B cell (primary cell): ENCODE measurements around the gene SYT14. TPM values are rescaled to one million over a fixed set of nuclear protein-coding genes. Genes with fewer than 3 reads are reported as not detected.

Experiments used
- ATAC-seq: fragments of 200-7000 bp; cut with Tn5 transposase; one replicate; pipeline ENCODE4 v1.10.0; 2021; ENCODE audit warnings: low read depth, mild to moderate bottlenecking, moderate number of reproducible peaks, moderate library complexity
- CTCF ChIA-PET: fragments of 350-600 bp; sonication (Branson Sonifier 250); formaldehyde crosslinking; loops from one replicate; lab custom pipeline; 2021; ENCODE audit warnings: antibody characterized with exemption, inconsistent platforms; lab: Charles Lee
- POLR2A ChIA-PET: fragments of 350-600 bp; sonication (Branson Sonifier 250); formaldehyde crosslinking; loops from one replicate; lab custom pipeline; 2021; ENCODE audit warnings: antibody characterized with exemption; lab: Charles Lee
- DNase-seq: peaks from one replicate; pipeline ENCODE4 v3.0.0; 2013
- H2AFZ ChIP-seq: 2 replicates; pipeline ENCODE4 v1.6.1; 2012; ENCODE audit warnings: mild to moderate bottlenecking, low read depth, low read length; ENCODE audit not compliant: insufficient read depth, poor library complexity, severe bottlenecking
- H3K27ac ChIP-seq, 2 donors: 1 replicate in 1 of 2; 2 replicates in 1 of 2; pipeline ENCODE4 v1.5.1; 2012 to 2013; ENCODE audit warnings: low read length in 2 of 2, mild to moderate bottlenecking in 2 of 2, moderate library complexity in 1 of 2
- H3K27me3 ChIP-seq, 4 experiments: fragments of 200-600 bp in 1 of 4; sonication (generic) in 1 of 4; replicated peaks in 1 of 4; 1 replicate in 2 of 4; 2 replicates in 2 of 4; pipeline versions ENCODE4 v1.6.1 to v1.7.0; 2013 to 2016; ENCODE audit warnings: low read length in 3 of 4, mild to moderate bottlenecking in 2 of 4, mixed read lengths in 1 of 4, moderate library complexity in 1 of 4; ENCODE audit not compliant: insufficient read depth in 4 of 4, control insufficient read depth in 3 of 4; ENCODE audit errors: control extremely low read depth in 1 of 4
- H3K36me3 ChIP-seq, 2 experiments: replicated peaks in 1 of 2; 1 replicate in 1 of 2; 2 replicates in 1 of 2; pipeline versions ENCODE4 v1.6.1 to v1.7.1; 2013; ENCODE audit warnings: low read length in 1 of 2; ENCODE audit not compliant: insufficient read depth in 2 of 2, control insufficient read depth in 1 of 2; ENCODE audit errors: control extremely low read depth in 1 of 2, extremely low read depth in 1 of 2
- H3K4me1 ChIP-seq, 2 donors: fragments of 200-600 bp in 1 of 2; sonication (generic) in 1 of 2; 1 replicate in 1 of 2; 2 replicates in 1 of 2; pipeline versions ENCODE4 v1.5.1 to v1.6.1; 2013 to 2017; ENCODE audit warnings: low read length in 2 of 2; ENCODE audit not compliant: control insufficient read depth in 2 of 2, insufficient read depth in 2 of 2
- H3K4me2 ChIP-seq: replicated peaks from 2 replicates; pipeline ENCODE3; 2012; ENCODE audit warnings: mild to moderate bottlenecking, low read depth, low read length; ENCODE audit not compliant: poor library complexity, severe bottlenecking
- H3K4me3 ChIP-seq, 5 experiments: fragments of 200-600 bp in 1 of 5; sonication (generic) in 1 of 5; 1 replicate in 3 of 5; 2 replicates in 2 of 5; pipeline versions ENCODE4 v1.5.1 to v1.7.0; 2011 to 2016; ENCODE audit warnings: low read length in 4 of 5, mild to moderate bottlenecking in 4 of 5, low read depth in 2 of 5, control low read depth in 1 of 5, moderate library complexity in 1 of 5; ENCODE audit not compliant: insufficient read depth in 1 of 5; ENCODE audit errors: control extremely low read depth in 1 of 5, extremely low read depth in 1 of 5
- H3K79me2 ChIP-seq: fragments of 200-600 bp; sonication (generic); one replicate; pipeline ENCODE4 v1.6.0; 2016; ENCODE audit warnings: low read length; ENCODE audit not compliant: control insufficient read depth, insufficient read depth
- H3K9ac ChIP-seq: fragments of 200-600 bp; sonication (generic); 2 replicates; pipeline ENCODE4 v1.6.1; 2017; ENCODE audit warnings: mild to moderate bottlenecking, low read length, moderate library complexity
- H3K9me3 ChIP-seq, 3 donors: one replicate each; pipeline versions ENCODE4 v1.6.1 to v1.7.1; 2013; ENCODE audit warnings: low read length in 2 of 3; ENCODE audit not compliant: control insufficient read depth in 2 of 3, insufficient read depth in 1 of 3; ENCODE audit errors: control extremely low read depth in 1 of 3
- H4K20me1 ChIP-seq: 2 replicates; pipeline ENCODE4 v1.6.0; 2012; ENCODE audit warnings: mild to moderate bottlenecking, low read length; ENCODE audit not compliant: insufficient read depth, control insufficient read depth, poor library complexity, severe bottlenecking
- H3K27ac Mint-ChIP-seq: one replicate; pipeline ENCODE4 v1.8.0; 2021; ENCODE audit warnings: mixed read lengths
- H3K27me3 Mint-ChIP-seq: one replicate; pipeline ENCODE4 v1.8.0; 2021; ENCODE audit warnings: mixed read lengths
- H3K4me1 Mint-ChIP-seq: one replicate; pipeline ENCODE4 v1.8.0; 2021; ENCODE audit warnings: mixed read lengths
- H3K4me3 Mint-ChIP-seq: one replicate; pipeline ENCODE4 v1.8.0; 2021; ENCODE audit warnings: mixed read lengths
- H3K9me3 Mint-ChIP-seq: one replicate; pipeline ENCODE4 v1.8.0; 2022; ENCODE audit warnings: mixed read lengths; ENCODE audit not compliant: insufficient read depth
- EZH2 ChIP-seq: IDR thresholded peaks from 2 replicates; pipeline ENCODE4 v1.6.1; 2012; ENCODE audit warnings: borderline replicate concordance, low read depth, mild to moderate bottlenecking, moderate library complexity, low read length; ENCODE audit not compliant: insufficient read depth, poor library complexity, severe bottlenecking
- WGBS: methylation state at CpG from one replicate; pipeline ENCODE4 v1.1.5; 2013; ENCODE audit warnings: missing lambda C conversion rate; ENCODE audit not compliant: insufficient coverage; 5-methylcytosine and 5-hydroxymethylcytosine counted together
- intact Hi-C: fragments of 100-400 bp; cut with micrococcal nuclease; formaldehyde crosslinking; loops from one replicate; pipeline ENCODE4 v1.10.0; 2022
- polyA plus RNA-seq: library from polyadenylated mRNA; depleted of rRNA; stranded (reverse); fragments of >200 nt; gene quantifications from 2 replicates; pipeline ENCODE4 v1.2.3, GENCODE V29; 2012
- total RNA-seq, 2 donors: library from RNA; stranded (reverse); fragments of 120-200 nt in 1 of 2; gene quantifications; 1 replicate in 1 of 2; 2 replicates in 1 of 2; pipeline versions ENCODE4 v1.2.3 to v1.2.4, GENCODE V29; 2013 to 2022
- TF ChIP-seq, protein P1 (sequence below): fragments of 200-600 bp; IDR thresholded peaks from one replicate; pipeline ENCODE4 v1.8.0; 2022; ENCODE audit warnings: antibody characterized with exemption, mild to moderate bottlenecking

The SYT14 gene
- total and polyA plus RNA-seq, 2 donors (not counting 1 experiment from before 2014, with no cell fraction given): not detected

GRCh38 chr1:209926045-209926444 lies 12.0 kb upstream of the SYT14 start:
- no peak overlapping the region for H3K9ac ChIP-seq
- ChIA-PET CTCF (no interaction called here), POLR2A (no interaction called here)
- Mint-ChIP-seq H3K9me3 (no peaks in the 10 kb centered on the region), H3K4me3 (no peak overlapping the region), H3K27ac (no peak overlapping the region), H3K27me3 (peaks cover 15% of the 10 kb centered on the region), H3K4me1 (no peaks in the 10 kb centered on the region)
- no peak overlapping the region for H3K4me3 ChIP-seq
- peaks cover 0 to 2% (median 0%) of the 10 kb centered on the region in 3 donors for H3K9me3 ChIP-seq
- DNase-seq: no peak
- 0% methylated on average over 2 of the region's 3 CpGs for WGBS
- H4K20me1 ChIP-seq: no peaks in the 10 kb centered on the region
- no peaks in the 10 kb centered on the region for H3K4me1 ChIP-seq
- no peaks in the 10 kb centered on the region for H3K79me2 ChIP-seq
- no peaks in the 10 kb centered on the region for H3K36me3 ChIP-seq
- ATAC-seq: no peak
- H3K27ac ChIP-seq: no peak overlapping the region
- H3K4me2 ChIP-seq: no peak overlapping the region
- no peak overlapping the region for H2AFZ ChIP-seq
- intact Hi-C loops: no loop called here
- TF ChIP-seq, protein P1, sequence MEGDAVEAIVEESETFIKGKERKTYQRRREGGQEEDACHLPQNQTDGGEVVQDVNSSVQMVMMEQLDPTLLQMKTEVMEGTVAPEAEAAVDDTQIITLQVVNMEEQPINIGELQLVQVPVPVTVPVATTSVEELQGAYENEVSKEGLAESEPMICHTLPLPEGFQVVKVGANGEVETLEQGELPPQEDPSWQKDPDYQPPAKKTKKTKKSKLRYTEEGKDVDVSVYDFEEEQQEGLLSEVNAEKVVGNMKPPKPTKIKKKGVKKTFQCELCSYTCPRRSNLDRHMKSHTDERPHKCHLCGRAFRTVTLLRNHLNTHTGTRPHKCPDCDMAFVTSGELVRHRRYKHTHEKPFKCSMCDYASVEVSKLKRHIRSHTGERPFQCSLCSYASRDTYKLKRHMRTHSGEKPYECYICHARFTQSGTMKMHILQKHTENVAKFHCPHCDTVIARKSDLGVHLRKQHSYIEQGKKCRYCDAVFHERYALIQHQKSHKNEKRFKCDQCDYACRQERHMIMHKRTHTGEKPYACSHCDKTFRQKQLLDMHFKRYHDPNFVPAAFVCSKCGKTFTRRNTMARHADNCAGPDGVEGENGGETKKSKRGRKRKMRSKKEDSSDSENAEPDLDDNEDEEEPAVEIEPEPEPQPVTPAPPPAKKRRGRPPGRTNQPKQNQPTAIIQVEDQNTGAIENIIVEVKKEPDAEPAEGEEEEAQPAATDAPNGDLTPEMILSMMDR: no peak
- TF ChIP-seq EZH2: no peak
- peaks cover 0 to 6% (median 0%) of the 10 kb centered on the region in 4 experiments for H3K27me3 ChIP-seq

DNA sequence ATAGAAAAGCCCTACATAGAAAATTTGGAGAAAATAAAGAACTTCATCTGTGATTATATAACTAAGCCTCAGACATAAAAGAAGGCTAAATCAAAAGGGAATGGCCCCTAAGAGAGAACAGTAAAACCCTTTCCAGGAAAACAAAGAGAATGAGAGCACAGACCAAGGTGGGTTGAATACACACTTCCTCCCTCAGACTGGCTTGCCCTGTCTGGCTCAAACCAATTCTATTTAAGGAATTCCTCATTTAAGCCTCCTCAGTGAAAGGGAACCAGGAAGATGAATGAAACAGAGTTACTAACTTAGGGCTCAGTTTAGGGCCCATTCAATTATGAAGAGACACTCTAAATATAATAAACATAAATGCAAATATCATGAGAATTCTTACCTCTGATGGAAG lies 10.6 kb upstream of the SYT14 start:
- Histone ChIP-seq H3K9ac (no peak overlapping the region), H3K9me3 (peaks cover 0 to 2% (median 0%) of the 10 kb centered on the region in 3 donors), H3K4me2 (no peak overlapping the region), H3K36me3 (no peaks in the 10 kb centered on the region), H3K79me2 (no peaks in the 10 kb centered on the region), H3K27me3 (peaks cover 0 to 6% (median 0%) of the 10 kb centered on the region in 4 experiments), H2AFZ (no peak overlapping the region), H4K20me1 (no peaks in the 10 kb centered on the region), H3K27ac (no peak overlapping the region), H3K4me1 (no peaks in the 10 kb centered on the region), H3K4me3 (no peak overlapping the region)
- TF ChIP-seq EZH2: no peak
- TF ChIP-seq, protein P1: no peak
- Mint-ChIP-seq H3K4me1 (no peaks in the 10 kb centered on the region), H3K27ac (no peak overlapping the region), H3K27me3 (peaks cover 16% of the 10 kb centered on the region), H3K4me3 (no peak overlapping the region), H3K9me3 (no peaks in the 10 kb centered on the region)
- CTCF ChIA-PET: no interaction called here
- intact Hi-C loops: no loop called here
- DNase-seq: no peak
- POLR2A ChIA-PET: interaction anchor here (0.7 kb wide), 1 partner anchor 496 kb away, joined by 4 read pairs; no protein-coding TSS in a partner anchor
- no peak for ATAC-seq
